OCI-LY7 (cell line): ENCODE data around the gene CXCL9.
"Not testable (repeated sequence)": the region's sequence is repeated elsewhere in the genome, so short reads cannot be mapped to it uniquely, and the experiment has no call there.

Source experiments
- EZH2phosphoT487 ChIP-seq: fragments of 200-600 bp; sonication (generic); IDR thresholded peaks from 2 replicates; pipeline ENCODE4 v1.6.1; 2018; ENCODE audit warnings: low read depth, borderline replicate concordance, mild to moderate bottlenecking, mixed run types, antibody characterized with exemption, low read length, moderate library complexity, mixed read lengths
- TF ChIP-seq, protein P1 (sequence below): fragments of 200-600 bp; sonication (generic); conservative IDR thresholded peaks from 2 replicates; pipeline ENCODE4 v1.5.1; 2014; ENCODE audit warnings: mild to moderate bottlenecking, antibody characterized with exemption, low read length, moderate library complexity, mixed read lengths

DNA sequence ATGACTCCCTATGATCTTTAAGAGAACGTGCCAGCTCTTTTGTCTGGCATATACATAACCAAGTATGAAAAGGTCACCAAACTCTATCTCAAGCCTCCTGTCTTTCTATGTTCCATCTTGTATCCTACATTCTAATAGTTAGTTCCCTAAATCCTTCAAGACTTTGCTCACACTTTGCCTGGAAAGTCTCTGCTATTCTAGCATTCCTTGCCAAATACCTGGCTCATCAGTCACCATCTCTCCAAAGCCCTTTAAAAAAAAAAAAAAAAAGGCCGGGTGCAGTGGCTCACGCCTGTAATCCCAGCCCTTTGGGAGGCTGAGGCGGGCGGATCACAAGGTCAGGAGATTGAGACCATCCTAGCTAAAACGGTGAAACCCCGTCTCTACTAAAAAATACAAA lies 48.8 kb downstream of the CXCL9 start:
- TF ChIP-seq, protein P1, sequence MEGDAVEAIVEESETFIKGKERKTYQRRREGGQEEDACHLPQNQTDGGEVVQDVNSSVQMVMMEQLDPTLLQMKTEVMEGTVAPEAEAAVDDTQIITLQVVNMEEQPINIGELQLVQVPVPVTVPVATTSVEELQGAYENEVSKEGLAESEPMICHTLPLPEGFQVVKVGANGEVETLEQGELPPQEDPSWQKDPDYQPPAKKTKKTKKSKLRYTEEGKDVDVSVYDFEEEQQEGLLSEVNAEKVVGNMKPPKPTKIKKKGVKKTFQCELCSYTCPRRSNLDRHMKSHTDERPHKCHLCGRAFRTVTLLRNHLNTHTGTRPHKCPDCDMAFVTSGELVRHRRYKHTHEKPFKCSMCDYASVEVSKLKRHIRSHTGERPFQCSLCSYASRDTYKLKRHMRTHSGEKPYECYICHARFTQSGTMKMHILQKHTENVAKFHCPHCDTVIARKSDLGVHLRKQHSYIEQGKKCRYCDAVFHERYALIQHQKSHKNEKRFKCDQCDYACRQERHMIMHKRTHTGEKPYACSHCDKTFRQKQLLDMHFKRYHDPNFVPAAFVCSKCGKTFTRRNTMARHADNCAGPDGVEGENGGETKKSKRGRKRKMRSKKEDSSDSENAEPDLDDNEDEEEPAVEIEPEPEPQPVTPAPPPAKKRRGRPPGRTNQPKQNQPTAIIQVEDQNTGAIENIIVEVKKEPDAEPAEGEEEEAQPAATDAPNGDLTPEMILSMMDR: not testable (repeated sequence)
- not testable (repeated sequence) for TF ChIP-seq EZH2phosphoT487
